HepG2 (cell line): Measurements from ENCODE around the gene PRKG1. TPM values are rescaled to one million over a fixed set of nuclear protein-coding genes. Genes with fewer than 3 reads are reported as not detected.

Experiments
- ATAC-seq: fragments of 200-7000 bp; cut with Tn5 transposase; 3 replicates; pipeline ENCODE4 v1.9.1; 2020; ENCODE audit warnings: mild to moderate bottlenecking, moderate library complexity
- BruUV-seq: library from RNA; stranded (reverse); fragments of 400-500 nt; replicated peaks from 2 replicates; lab custom pipeline; 2021; lab: Mats Ljungman, UMichigan
- CTCF ChIA-PET: fragments of 300-600 bp; formaldehyde crosslinking; extraction: SDS; loops from one replicate; lab custom pipeline; 2021; ENCODE audit warnings: low total read pairs, inconsistent platforms, low intra/inter-chr PET ratio; lab: Yijun Ruan, JAX
- POLR2A ChIA-PET: fragments of 350-600 bp; sonication (Branson Sonifier 250); formaldehyde crosslinking; loops from one replicate; lab custom pipeline; 2020; ENCODE audit warnings: antibody characterized with exemption, inconsistent platforms; lab: Yijun Ruan, JAX
- DNase-seq: peaks from one replicate; pipeline ENCODE4 v3.0.0-alpha.2; 2015; ENCODE audit warnings: low spot score
- FAIRE-seq: peaks from 3 replicates; lab custom pipeline; 2011; peaks lifted over from hg19 to GRCh38; lab: Jason Lieb, UNC
- H2AFZ ChIP-seq: one replicate; pipeline ENCODE4 v1.6.1; 2011; ENCODE audit warnings: low read length, inconsistent platforms
- H3K27ac ChIP-seq: fragments of 300-600 bp; 3 replicates; pipeline ENCODE4 v1.8.0; 2011; ENCODE audit warnings: mixed run types, mild to moderate bottlenecking, mixed read lengths, low read length, inconsistent platforms; ENCODE audit not compliant: insufficient read depth; ENCODE audit errors: extremely low read length
- H3K27me3 ChIP-seq, 2 experiments: fragments of 200-600 bp in 1 of 2; 2 replicates in 1 of 2; 3 replicates in 1 of 2; pipeline versions ENCODE4 v1.6.0 to v1.8.0; 2011; ENCODE audit warnings: low read length in 2 of 2, mild to moderate bottlenecking in 2 of 2, moderate library complexity in 2 of 2, inconsistent platforms in 1 of 2; ENCODE audit not compliant: insufficient read depth in 2 of 2, control insufficient read depth in 1 of 2
- H3K36me3 ChIP-seq, 2 experiments: fragments of 200-600 bp in 1 of 2; replicated peaks in 1 of 2; 2 replicates in 1 of 2; 3 replicates in 1 of 2; pipeline versions ENCODE4 v1.5.1 to v1.8.0; 2011; ENCODE audit warnings: low read length in 2 of 2, inconsistent platforms in 1 of 2; ENCODE audit not compliant: insufficient read depth in 2 of 2, control insufficient read depth in 1 of 2
- H3K4me1 ChIP-seq: 2 replicates; pipeline ENCODE4 v1.5.1; 2012; ENCODE audit warnings: low read length, inconsistent platforms; ENCODE audit not compliant: insufficient read depth
- H3K4me2 ChIP-seq: 2 replicates; pipeline ENCODE4 v1.6.0; 2011; ENCODE audit warnings: low read depth, low read length, inconsistent platforms
- H3K4me3 ChIP-seq, 3 experiments: fragments of 200-600 bp in 1 of 3; sonication (generic), shearing (Covaris generic) in 1 of 3; replicated peaks in 1 of 3; 2 replicates each; pipeline ENCODE4 v1.5.1; 2011 to 2016; ENCODE audit warnings: low read length in 3 of 3, inconsistent platforms in 2 of 3, low read depth in 2 of 3, mild to moderate bottlenecking in 2 of 3, control low read depth in 1 of 3, mixed read lengths in 1 of 3; ENCODE audit not compliant: insufficient read depth in 1 of 3
- H3K79me2 ChIP-seq: one replicate; pipeline ENCODE4 v1.6.1; 2011; ENCODE audit warnings: low read length, inconsistent platforms; ENCODE audit not compliant: insufficient read depth
- H3K9ac ChIP-seq: 2 replicates; pipeline ENCODE4 v1.6.0; 2011; ENCODE audit warnings: mild to moderate bottlenecking, low read depth, low read length, inconsistent platforms; ENCODE audit not compliant: insufficient read depth
- H3K9me3 ChIP-seq: 2 replicates; pipeline ENCODE4 v1.5.1; 2012; ENCODE audit warnings: mild to moderate bottlenecking, low read length
- H4K20me1 ChIP-seq: 2 replicates; pipeline ENCODE4 v1.6.0; 2011; ENCODE audit warnings: inconsistent platforms, mild to moderate bottlenecking, low read length, moderate library complexity; ENCODE audit not compliant: insufficient read depth
- AKAP8 ChIP-seq: sonication (generic); formaldehyde crosslinking; IDR thresholded peaks from 2 replicates; pipeline ENCODE4 v1.5.1; 2020; ENCODE audit warnings: mild to moderate bottlenecking, missing genetic modification reagents
- MAF1 ChIP-seq: sonication (generic); formaldehyde crosslinking; IDR thresholded peaks from 2 replicates; pipeline ENCODE4 v1.5.0; 2020; ENCODE audit warnings: missing genetic modification reagents, borderline replicate concordance
- MYNN ChIP-seq: sonication (generic); formaldehyde crosslinking; IDR thresholded peaks from 2 replicates; pipeline ENCODE4 v1.4.0; 2020; ENCODE audit warnings: mild to moderate bottlenecking, low read depth, missing genetic modification reagents
- NFE2L2 ChIP-seq: fragments of 150-350 bp; IDR thresholded peaks from 2 replicates; pipeline ENCODE4 v1.6.1; 2014; ENCODE audit warnings: low read length
- RAD51 ChIP-seq: fragments of 450-650 bp; IDR thresholded peaks from 2 replicates; pipeline ENCODE4 v1.6.1; 2016; ENCODE audit warnings: borderline replicate concordance
- RCOR2 ChIP-seq: IDR thresholded peaks from 2 replicates; pipeline ENCODE4 v1.6.1; 2016; ENCODE audit warnings: missing biosample characterization, missing genetic modification reagents
- SKI ChIP-seq: fragments of 450-650 bp; IDR thresholded peaks from one replicate; pipeline ENCODE4 v1.6.1; 2018; ENCODE audit warnings: mild to moderate bottlenecking; ENCODE audit not compliant: partially characterized antibody
- U2AF1 ChIP-seq: fragments of 200-400 bp; formaldehyde crosslinking; optimal IDR thresholded peaks from 2 replicates; pipeline ENCODE3; 2017; ENCODE audit warnings: mild to moderate bottlenecking, low read depth, low read length
- ZNF207 ChIP-seq: fragments of 450-650 bp; IDR thresholded peaks from 2 replicates; pipeline ENCODE4 v1.6.1; 2016; ENCODE audit warnings: antibody characterized with exemption, borderline replicate concordance
- ZNF558 ChIP-seq: sonication (generic); formaldehyde crosslinking; IDR thresholded peaks from 2 replicates; pipeline ENCODE4 v1.9.0; 2022; ENCODE audit warnings: mild to moderate bottlenecking, missing genetic modification reagents, borderline replicate concordance
- ZNF615 ChIP-seq: sonication (generic); formaldehyde crosslinking; IDR thresholded peaks from 2 replicates; pipeline ENCODE4 v1.5.0; 2020; ENCODE audit warnings: mild to moderate bottlenecking, missing genetic modification reagents, borderline replicate concordance
- ZNF670 ChIP-seq: sonication (generic); formaldehyde crosslinking; IDR thresholded peaks from 2 replicates; pipeline ENCODE4 v1.8.0; 2022; ENCODE audit warnings: mild to moderate bottlenecking, missing genetic modification reagents, borderline replicate concordance
- WGBS: methylation state at CpG from one replicate; pipeline ENCODE4 v1.1.6; 2017; ENCODE audit warnings: low lambda C conversion rate; 5-methylcytosine and 5-hydroxymethylcytosine counted together
- in situ Hi-C: cut with HindIII; loops from 2 replicates; pipeline ENCODE4 v1.10.0; 2017; ENCODE audit warnings: low pct_unique_long_range_greater_than_20kb; ENCODE audit not compliant: extremely low pct_ligation_motif_present
- intact Hi-C: fragments of 100-400 bp; cut with micrococcal nuclease; formaldehyde crosslinking; loops from one replicate; pipeline ENCODE4 v1.10.0; 2022; ENCODE audit not compliant: unreplicated experiment
- polyA plus RNA-seq, 8 experiments: library from polyadenylated mRNA; depleted of rRNA in 3 of 8; stranded (reverse) in 7 of 8; unstranded in 1 of 8; fragments of >200 nt; fragmentation: Illumina TruSeq in 4 of 8; extraction: Trizol in 4 of 8; gene quantifications; 2 replicates each; pipeline versions ENCODE4 v1.2.1 to v1.2.3, GENCODE V29; 2011 to 2016; ENCODE audit warnings: low read depth in 4 of 8, missing spikeins in 1 of 8, mixed read lengths in 1 of 8; ENCODE audit not compliant: insufficient read depth in 1 of 8
- total RNA-seq, 5 experiments: library from RNA; depleted of rRNA; stranded (reverse); fragments of >200 nt; fragmentation: Illumina TruSeq; extraction: Trizol; gene quantifications; 2 replicates each; pipeline ENCODE4 v1.2.3, GENCODE V29; 2016; ENCODE audit warnings: low read depth in 1 of 5
- TF ChIP-seq, protein P1 (sequence below): sonication (generic); formaldehyde crosslinking; IDR thresholded peaks from 2 replicates; pipeline ENCODE4 v1.9.0; 2021; ENCODE audit warnings: missing genetic modification reagents, borderline replicate concordance
- TF ChIP-seq, protein P2 (sequence below): IDR thresholded peaks from 2 replicates; pipeline ENCODE4 v1.6.1; 2012; ENCODE audit warnings: low read length, improper control_type of control experiment
- TF ChIP-seq, protein P3 (sequence below): sonication (generic); formaldehyde crosslinking; IDR thresholded peaks from 2 replicates; pipeline ENCODE4 v1.9.0; 2021; ENCODE audit warnings: missing genetic modification reagents, mild to moderate bottlenecking, borderline replicate concordance
- TF ChIP-seq, protein P4 (sequence below): sonication (generic); formaldehyde crosslinking; IDR thresholded peaks from 2 replicates; pipeline ENCODE4 v1.4.0; 2020; ENCODE audit warnings: mild to moderate bottlenecking, missing genetic modification reagents

Gene PRKG1
- total and polyA plus RNA-seq, 2 of the 13 experiments (the other 11 are each of a cell fraction or from before 2014, with no cell fraction given): 0.01 TPM; not detected in 1

DNA sequence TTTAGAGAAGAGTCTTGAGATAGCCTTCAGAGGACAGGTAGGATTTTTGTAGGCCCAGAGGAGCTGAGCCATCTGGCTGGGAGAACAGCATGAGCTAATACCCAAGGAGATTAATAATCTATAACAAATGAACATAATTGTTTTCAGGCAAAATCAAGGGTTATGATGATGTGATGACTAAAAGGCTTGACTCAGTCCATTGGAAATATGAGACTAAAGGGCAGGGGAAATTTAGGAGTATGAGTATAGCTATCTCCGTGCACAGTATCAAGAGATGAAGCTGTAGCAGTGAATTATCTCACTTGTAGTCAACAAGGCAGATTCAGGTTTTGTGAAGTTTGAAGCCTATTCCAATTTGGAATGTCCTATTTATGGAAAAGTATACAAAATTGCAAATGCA is 585.1 kb downstream of the PRKG1 start (continued):
- TF ChIP-seq, protein P1, sequence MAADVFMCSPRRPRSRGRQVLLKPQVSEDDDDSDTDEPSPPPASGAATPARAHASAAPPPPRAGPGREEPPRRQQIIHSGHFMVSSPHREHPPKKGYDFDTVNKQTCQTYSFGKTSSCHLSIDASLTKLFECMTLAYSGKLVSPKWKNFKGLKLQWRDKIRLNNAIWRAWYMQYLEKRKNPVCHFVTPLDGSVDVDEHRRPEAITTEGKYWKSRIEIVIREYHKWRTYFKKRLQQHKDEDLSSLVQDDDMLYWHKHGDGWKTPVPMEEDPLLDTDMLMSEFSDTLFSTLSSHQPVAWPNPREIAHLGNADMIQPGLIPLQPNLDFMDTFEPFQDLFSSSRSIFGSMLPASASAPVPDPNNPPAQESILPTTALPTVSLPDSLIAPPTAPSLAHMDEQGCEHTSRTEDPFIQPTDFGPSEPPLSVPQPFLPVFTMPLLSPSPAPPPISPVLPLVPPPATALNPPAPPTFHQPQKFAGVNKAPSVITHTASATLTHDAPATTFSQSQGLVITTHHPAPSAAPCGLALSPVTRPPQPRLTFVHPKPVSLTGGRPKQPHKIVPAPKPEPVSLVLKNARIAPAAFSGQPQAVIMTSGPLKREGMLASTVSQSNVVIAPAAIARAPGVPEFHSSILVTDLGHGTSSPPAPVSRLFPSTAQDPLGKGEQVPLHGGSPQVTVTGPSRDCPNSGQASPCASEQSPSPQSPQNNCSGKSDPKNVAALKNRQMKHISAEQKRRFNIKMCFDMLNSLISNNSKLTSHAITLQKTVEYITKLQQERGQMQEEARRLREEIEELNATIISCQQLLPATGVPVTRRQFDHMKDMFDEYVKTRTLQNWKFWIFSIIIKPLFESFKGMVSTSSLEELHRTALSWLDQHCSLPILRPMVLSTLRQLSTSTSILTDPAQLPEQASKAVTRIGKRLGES (CRISPR knock-in tag): no peak
- no peak for TF ChIP-seq ZNF615

DNA sequence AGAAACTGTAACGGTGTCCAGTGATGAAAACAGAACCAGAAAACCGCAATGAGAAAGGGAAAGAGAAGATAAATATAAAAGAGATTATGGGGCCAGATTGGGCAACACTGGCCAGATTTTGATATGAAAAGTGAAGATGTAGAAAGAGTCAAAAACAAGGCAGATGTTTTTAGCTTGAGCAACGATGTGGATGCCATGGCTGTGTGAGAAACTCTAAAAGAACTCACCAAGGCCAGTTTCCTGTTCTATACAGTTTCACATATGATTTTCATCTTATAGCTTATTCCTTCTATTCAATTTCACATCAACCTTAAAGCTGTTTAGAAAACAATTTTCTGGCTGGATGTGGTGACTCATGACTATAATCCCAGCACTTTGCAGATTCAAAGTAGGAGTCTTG is 588.8 kb downstream of the PRKG1 start:
- Histone ChIP-seq H3K4me1 (no peaks in the 10 kb centered on the region), H3K27ac (no peak overlapping the region), H3K36me3 (no peaks in the 10 kb centered on the region), H3K4me2 (no peak overlapping the region), H3K4me3 (no peak overlapping the region), H3K27me3 (no peaks in the 10 kb centered on the region; a peak in 1 of 5 replicates), H4K20me1 (no peaks in the 10 kb centered on the region), H3K79me2 (no peaks in the 10 kb centered on the region), H3K9ac (no peak overlapping the region), H3K9me3 (no peaks in the 10 kb centered on the region), H2AFZ (no peak overlapping the region)
- ChIA-PET CTCF (no interaction called here), POLR2A (no interaction called here)
- DNase-seq (no peak), ATAC-seq (no peak), FAIRE-seq (no peak)
- under 1% methylated on average over 3 of the region's 3 CpGs for WGBS
- BruUV-seq: no TSS peak
- intact Hi-C loops (no loop called here), in situ Hi-C loops (no loop called here)
- no peak for TF ChIP-seq RAD51
- TF ChIP-seq, protein P2, sequence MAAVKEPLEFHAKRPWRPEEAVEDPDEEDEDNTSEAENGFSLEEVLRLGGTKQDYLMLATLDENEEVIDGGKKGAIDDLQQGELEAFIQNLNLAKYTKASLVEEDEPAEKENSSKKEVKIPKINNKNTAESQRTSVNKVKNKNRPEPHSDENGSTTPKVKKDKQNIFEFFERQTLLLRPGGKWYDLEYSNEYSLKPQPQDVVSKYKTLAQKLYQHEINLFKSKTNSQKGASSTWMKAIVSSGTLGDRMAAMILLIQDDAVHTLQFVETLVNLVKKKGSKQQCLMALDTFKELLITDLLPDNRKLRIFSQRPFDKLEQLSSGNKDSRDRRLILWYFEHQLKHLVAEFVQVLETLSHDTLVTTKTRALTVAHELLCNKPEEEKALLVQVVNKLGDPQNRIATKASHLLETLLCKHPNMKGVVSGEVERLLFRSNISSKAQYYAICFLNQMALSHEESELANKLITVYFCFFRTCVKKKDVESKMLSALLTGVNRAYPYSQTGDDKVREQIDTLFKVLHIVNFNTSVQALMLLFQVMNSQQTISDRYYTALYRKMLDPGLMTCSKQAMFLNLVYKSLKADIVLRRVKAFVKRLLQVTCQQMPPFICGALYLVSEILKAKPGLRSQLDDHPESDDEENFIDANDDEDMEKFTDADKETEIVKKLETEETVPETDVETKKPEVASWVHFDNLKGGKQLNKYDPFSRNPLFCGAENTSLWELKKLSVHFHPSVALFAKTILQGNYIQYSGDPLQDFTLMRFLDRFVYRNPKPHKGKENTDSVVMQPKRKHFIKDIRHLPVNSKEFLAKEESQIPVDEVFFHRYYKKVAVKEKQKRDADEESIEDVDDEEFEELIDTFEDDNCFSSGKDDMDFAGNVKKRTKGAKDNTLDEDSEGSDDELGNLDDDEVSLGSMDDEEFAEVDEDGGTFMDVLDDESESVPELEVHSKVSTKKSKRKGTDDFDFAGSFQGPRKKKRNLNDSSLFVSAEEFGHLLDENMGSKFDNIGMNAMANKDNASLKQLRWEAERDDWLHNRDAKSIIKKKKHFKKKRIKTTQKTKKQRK: no peak
- no peak for TF ChIP-seq AKAP8
- no peak for TF ChIP-seq SKI
- TF ChIP-seq ZNF207: no peak
- TF ChIP-seq MAF1 (CRISPR knock-in tag): no peak
- TF ChIP-seq U2AF1: no peak
- TF ChIP-seq ZNF558: no peak
- TF ChIP-seq, protein P3, sequence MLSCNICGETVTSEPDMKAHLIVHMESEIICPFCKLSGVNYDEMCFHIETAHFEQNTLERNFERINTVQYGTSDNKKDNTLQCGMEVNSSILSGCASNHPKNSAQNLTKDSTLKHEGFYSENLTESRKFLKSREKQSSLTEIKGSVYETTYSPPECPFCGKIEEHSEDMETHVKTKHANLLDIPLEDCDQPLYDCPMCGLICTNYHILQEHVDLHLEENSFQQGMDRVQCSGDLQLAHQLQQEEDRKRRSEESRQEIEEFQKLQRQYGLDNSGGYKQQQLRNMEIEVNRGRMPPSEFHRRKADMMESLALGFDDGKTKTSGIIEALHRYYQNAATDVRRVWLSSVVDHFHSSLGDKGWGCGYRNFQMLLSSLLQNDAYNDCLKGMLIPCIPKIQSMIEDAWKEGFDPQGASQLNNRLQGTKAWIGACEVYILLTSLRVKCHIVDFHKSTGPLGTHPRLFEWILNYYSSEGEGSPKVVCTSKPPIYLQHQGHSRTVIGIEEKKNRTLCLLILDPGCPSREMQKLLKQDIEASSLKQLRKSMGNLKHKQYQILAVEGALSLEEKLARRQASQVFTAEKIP (CRISPR knock-in tag): no peak
- TF ChIP-seq, protein P4, sequence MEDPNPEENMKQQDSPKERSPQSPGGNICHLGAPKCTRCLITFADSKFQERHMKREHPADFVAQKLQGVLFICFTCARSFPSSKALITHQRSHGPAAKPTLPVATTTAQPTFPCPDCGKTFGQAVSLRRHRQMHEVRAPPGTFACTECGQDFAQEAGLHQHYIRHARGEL: no peak
- TF ChIP-seq NFE2L2: no peak
- no peak for TF ChIP-seq ZNF670 (CRISPR knock-in tag)
- no peak for TF ChIP-seq MYNN (CRISPR knock-in tag)
- TF ChIP-seq RCOR2: no peak
